CD4-positive, alpha-beta T cell treated with Interleukin-15 for 1 hour (primary cell): ENCODE results near the gene SPECC1.
"Not testable (repeated sequence)": the region's sequence is repeated elsewhere in the genome, so short reads cannot be mapped to it uniquely, and the experiment has no call there.

Experiments used
- DNase-seq: peaks from one replicate; pipeline ENCODE4 v3.0.0-alpha.2; 2020

Gene SPECC1

GRCh38 chr17:20352567-20352966 lies 343.4 kb downstream of the SPECC1 start:
- not testable (repeated sequence) for DNase-seq

GRCh38 chr17:20363846-20364245 lies 354.7 kb downstream of the SPECC1 start:
- not testable (repeated sequence) for DNase-seq
